K562 (cell line): ENCODE data around the gene SH3D19. TPM values are rescaled to one million over a fixed set of nuclear protein-coding genes. Genes with fewer than 3 reads are reported as not detected.
"Not testable (repeated sequence)": the region's sequence is repeated elsewhere in the genome, so short reads cannot be mapped to it uniquely, and the experiment has no call there.

Experiments
- ATAC-seq: fragments of 200-7000 bp; cut with Tn5 transposase; 3 replicates; pipeline ENCODE4 v1.9.1; 2020; ENCODE audit warnings: moderate library complexity
- BruUV-seq: library from RNA; stranded (reverse); fragments of 400-500 nt; replicated peaks from 2 replicates; lab custom pipeline; 2021; lab: Mats Ljungman, UMichigan
- CTCF ChIA-PET: fragments of 300-600 bp; formaldehyde crosslinking; extraction: SDS; loops from one replicate; lab custom pipeline; 2021; ENCODE audit warnings: low intra/inter-chr PET ratio; lab: Yijun Ruan, JAX
- POLR2A ChIA-PET: fragments of 300-600, 350-650 bp; sonication (Branson Sonifier 250); formaldehyde crosslinking; extraction: SDS; loops from one replicate; lab custom pipeline; 2021; ENCODE audit warnings: antibody characterized with exemption, inconsistent platforms; lab: Yijun Ruan, JAX
- DNase-seq, 4 experiments: peaks; one replicate each; pipeline versions ENCODE4 v3.0.0 to v3.0.0-alpha.2; 2011 to 2018; ENCODE audit warnings: low spot score in 3 of 4, mixed read lengths in 3 of 4; ENCODE audit errors: extremely low read depth in 1 of 4
- FAIRE-seq: peaks from 2 replicates; lab custom pipeline; 2011; peaks lifted over from hg19 to GRCh38; lab: Jason Lieb, UNC
- H2AFZ ChIP-seq: 2 replicates; pipeline ENCODE4 v1.6.0; 2011; ENCODE audit warnings: low read depth, low read length, control low read depth, inconsistent platforms
- H3K27ac ChIP-seq: fragments of 200-600 bp; 3 replicates; pipeline ENCODE4 v1.8.0; 2011; ENCODE audit warnings: low read depth, mild to moderate bottlenecking, control low read depth, inconsistent platforms, low read length, moderate library complexity, mixed read lengths; ENCODE audit errors: extremely low read depth
- H3K27me3 ChIP-seq, 2 experiments: fragments of 300-600 bp in 1 of 2; 2 replicates in 1 of 2; 3 replicates in 1 of 2; pipeline versions ENCODE4 v1.6.0 to v1.8.0; 2011; ENCODE audit warnings: inconsistent platforms in 2 of 2, low read length in 2 of 2, mild to moderate bottlenecking in 1 of 2, mixed read lengths in 1 of 2, moderate library complexity in 1 of 2; ENCODE audit not compliant: control insufficient read depth in 2 of 2, insufficient read depth in 2 of 2
- H3K36me3 ChIP-seq: fragments of 300-600 bp; 3 replicates; pipeline ENCODE4 v1.8.0; 2011; ENCODE audit warnings: mild to moderate bottlenecking, low read length, inconsistent platforms; ENCODE audit not compliant: control insufficient read depth, insufficient read depth
- H3K4me1 ChIP-seq, 2 experiments: fragments of 200-600 bp in 1 of 2; replicated peaks in 1 of 2; 2 replicates in 1 of 2; 3 replicates in 1 of 2; pipeline versions ENCODE4 v1.5.1 to v1.8.0; 2011; ENCODE audit warnings: inconsistent platforms in 2 of 2, low read length in 2 of 2, mild to moderate bottlenecking in 1 of 2, mixed read lengths in 1 of 2, moderate library complexity in 1 of 2; ENCODE audit not compliant: control insufficient read depth in 2 of 2, insufficient read depth in 2 of 2
- H3K4me2 ChIP-seq: 2 replicates; pipeline ENCODE4 v1.6.1; 2011; ENCODE audit warnings: low read length, control low read depth, inconsistent platforms, mixed read lengths; ENCODE audit not compliant: insufficient read depth
- H3K4me3 ChIP-seq: fragments of 200-600 bp; sonication (generic), shearing (Covaris generic); 2 replicates; pipeline ENCODE4 v1.5.1; 2016; ENCODE audit warnings: control low read depth, inconsistent platforms
- H3K79me2 ChIP-seq: fragments of 200-600 bp; 3 replicates; pipeline ENCODE4 v1.8.0; 2011; ENCODE audit warnings: low read length, inconsistent platforms; ENCODE audit not compliant: control insufficient read depth, insufficient read depth
- H3K9ac ChIP-seq, 2 experiments: 2 replicates each; pipeline versions ENCODE4 v1.6.0 to v1.6.1; 2011; ENCODE audit warnings: low read depth in 2 of 2, low read length in 2 of 2, control low read depth in 1 of 2, inconsistent platforms in 1 of 2, mild to moderate bottlenecking in 1 of 2, mixed read lengths in 1 of 2; ENCODE audit not compliant: insufficient read depth in 1 of 2
- H3K9me1 ChIP-seq: one replicate; pipeline ENCODE4 v1.6.0; 2011; ENCODE audit warnings: inconsistent platforms, mild to moderate bottlenecking, low read length, moderate library complexity; ENCODE audit not compliant: control insufficient read depth, insufficient read depth
- H3K9me3 ChIP-seq: replicated peaks from 2 replicates; pipeline ENCODE4 v1.5.1; 2011; ENCODE audit warnings: low read depth, low read length, inconsistent platforms; ENCODE audit not compliant: control insufficient read depth, insufficient read depth
- H4K20me1 ChIP-seq: replicated peaks from 2 replicates; pipeline ENCODE4 v1.6.1; 2011; ENCODE audit warnings: low read length, inconsistent platforms, mixed read lengths; ENCODE audit not compliant: control insufficient read depth, insufficient read depth
- FOSL1 ChIP-seq: fragments of 200-800 bp; sonication (Bioruptor generic); conservative IDR thresholded peaks from 2 replicates; pipeline ENCODE4 v1.6.1; 2016; ENCODE audit warnings: missing genetic modification characterization, missing compliant biosample characterization
- HOXB6 ChIP-seq: fragments of 250-450 bp; sonication (Bioruptor Pico); IDR thresholded peaks from 2 replicates; pipeline ENCODE4 v1.5.1; 2022; ENCODE audit warnings: mild to moderate bottlenecking, borderline replicate concordance
- LARP7 ChIP-seq: fragments of 450-650 bp; IDR thresholded peaks from 2 replicates; pipeline ENCODE4 v1.6.1; 2016
- MIER1 ChIP-seq: fragments of 450-650 bp; IDR thresholded peaks from 2 replicates; pipeline ENCODE4 v1.6.1; 2016; ENCODE audit warnings: antibody characterized with exemption, mild to moderate bottlenecking, low read depth
- RCOR1 ChIP-seq, 2 experiments: IDR thresholded peaks; 2 replicates each; pipeline ENCODE4 v1.6.1; 2012; ENCODE audit warnings: low read depth in 2 of 2, low read length in 2 of 2, borderline replicate concordance in 1 of 2, improper control_type of control experiment in 1 of 2
- SRSF1 ChIP-seq: fragments of 200-400 bp; formaldehyde crosslinking; IDR thresholded peaks from 2 replicates; pipeline ENCODE4 v1.6.1; 2017; ENCODE audit warnings: mild to moderate bottlenecking, low read depth, low read length, moderate library complexity
- TAF1 ChIP-seq: IDR thresholded peaks from 2 replicates; pipeline ENCODE4 v1.6.1; 2011; ENCODE audit warnings: mild to moderate bottlenecking, low read length, moderate library complexity; ENCODE audit not compliant: insufficient read depth, control insufficient read depth, severe bottlenecking; ENCODE audit errors: extremely low read depth
- ZBTB8A ChIP-seq: fragments of 450-650 bp; IDR thresholded peaks from 2 replicates; pipeline ENCODE4 v1.6.1; 2018; ENCODE audit warnings: mild to moderate bottlenecking, moderate library complexity; ENCODE audit not compliant: partially characterized antibody
- ZNF184 ChIP-seq: sonication (generic); formaldehyde crosslinking; IDR thresholded peaks from 2 replicates; pipeline ENCODE4 v1.5.0; 2020; ENCODE audit warnings: missing genetic modification reagents
- WGBS: fragments of 100-300 bp; shearing (Covaris generic); methylation state at CpG from one replicate; pipeline ENCODE4 v1.1.6; 2016; ENCODE audit warnings: low coverage, mixed read lengths; ENCODE audit not compliant: insufficient coverage; ENCODE audit errors: missing lambda C conversion rate; 5-methylcytosine and 5-hydroxymethylcytosine counted together
- in situ Hi-C: fragments of 300-500 bp; cut with MboI; formaldehyde crosslinking; loops from 4 replicates; pipeline ENCODE4 v1.15.0; 2018; ENCODE audit warnings: inconsistent platforms, mixed read lengths
- intact Hi-C: fragments of 100-400 bp; cut with micrococcal nuclease; formaldehyde crosslinking; loops from 2 replicates; pipeline ENCODE4 v1.14.2; 2022
- polyA plus RNA-seq, 8 experiments: library from polyadenylated mRNA; depleted of rRNA in 4 of 8; stranded (reverse) in 5 of 8; unstranded in 3 of 8; fragments of >200 nt; fragmentation: Nextera tagmentation in 2 of 8; fragmentation: Illumina TruSeq in 1 of 8; extraction: Ambion mirVana in 2 of 8; extraction: Trizol in 1 of 8; gene quantifications; 2 replicates each; pipeline versions ENCODE4 v1.2.1 to v1.2.3, GENCODE V29; 2011 to 2014; ENCODE audit warnings: inconsistent platforms in 1 of 8, missing spikeins in 1 of 8
- total RNA-seq, 7 experiments: library from RNA; depleted of rRNA in 6 of 7; stranded (reverse); fragments of >200 nt in 6 of 7; fragmentation: Illumina TruSeq in 2 of 7; extraction: Trizol in 2 of 7; gene quantifications; 2 replicates each; pipeline versions ENCODE4 v1.2.1 to v1.2.3, GENCODE V29; 2011 to 2021; ENCODE audit warnings: low replicate concordance in 1 of 7
- TF ChIP-seq, protein P1 (sequence below): sonication (generic); formaldehyde crosslinking; IDR thresholded peaks from 2 replicates; pipeline ENCODE4 v1.8.0; 2022; ENCODE audit warnings: mild to moderate bottlenecking, missing genetic modification reagents

The SH3D19 gene
- total and polyA plus RNA-seq, 9 of the 15 experiments (the other 6 are each of a cell fraction or from before 2014, with no cell fraction given) = 0.42 to 2.2 (median 1.1) TPM; not detected in 6

DNA sequence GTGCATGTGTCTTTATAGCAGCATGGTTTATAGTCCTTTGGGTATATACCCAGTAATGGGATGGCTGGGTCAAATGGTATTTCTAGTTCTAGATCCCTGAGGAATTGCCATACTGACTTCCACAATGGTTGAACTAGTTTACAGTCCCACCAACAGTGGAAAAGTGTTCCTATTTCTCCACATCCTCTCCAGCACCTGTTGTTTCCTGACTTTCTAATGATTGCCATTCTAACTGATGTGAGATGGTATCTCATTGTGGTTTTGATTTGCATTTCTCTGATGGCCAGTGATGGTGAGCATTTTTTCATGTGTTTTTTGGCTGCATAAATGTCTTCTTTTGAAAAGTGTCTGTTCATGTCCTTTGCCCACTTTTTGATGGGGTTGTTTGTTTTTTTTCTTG is 56.5 kb downstream of the SH3D19 start:
- H3K36me3 ChIP-seq, H3K4me2 ChIP-seq, H3K27ac ChIP-seq, POLR2A ChIA-PET, ATAC-seq, H3K9me1 ChIP-seq, H3K9me3 ChIP-seq, H3K9ac ChIP-seq, H3K4me3 ChIP-seq, H4K20me1 ChIP-seq, H3K27me3 ChIP-seq, FAIRE-seq, H3K4me1 ChIP-seq, H3K79me2 ChIP-seq, intact Hi-C loops, H2AFZ ChIP-seq, DNase-seq, BruUV-seq, CTCF ChIA-PET, in situ Hi-C loops: not testable (repeated sequence)
- peak; percentile 60; the same call in 1 of the 2 replicates for TF ChIP-seq ZNF184 (CRISPR knock-in tag)

DNA sequence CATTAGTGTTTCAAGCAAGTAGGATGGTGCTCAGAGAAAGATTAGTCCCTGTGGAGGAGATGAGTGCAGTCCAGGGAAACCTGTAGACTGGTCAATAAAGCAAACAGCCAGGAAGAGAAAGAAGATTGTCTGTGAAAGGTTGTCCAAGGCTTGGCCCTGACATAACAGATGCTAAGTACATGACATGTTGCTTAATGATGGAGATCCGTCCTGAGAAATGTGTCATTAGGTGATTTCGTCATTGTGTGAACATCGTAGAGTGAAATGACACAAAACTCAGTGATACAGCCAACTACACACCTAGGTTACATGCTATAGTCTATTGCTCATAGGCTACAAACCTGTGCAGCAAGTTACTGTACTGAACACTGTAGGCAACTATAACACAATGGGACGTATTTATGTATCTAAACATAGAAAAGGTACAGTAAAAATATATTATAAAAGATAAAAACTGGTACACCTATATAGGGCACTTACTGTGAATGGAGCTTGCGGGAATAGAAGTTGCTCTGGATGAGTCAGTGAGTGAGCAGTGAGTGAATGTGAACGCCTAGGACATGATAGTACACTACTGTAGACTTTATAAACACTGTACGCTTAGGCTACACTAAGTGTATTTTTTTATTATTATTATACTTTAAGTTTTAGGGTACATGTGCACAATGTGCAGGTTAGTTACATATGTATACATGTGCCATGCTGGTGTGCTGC is 57.4 kb downstream of the SH3D19 start:
- no peaks in the 10 kb centered on the region for H3K79me2 ChIP-seq
- CTCF ChIA-PET = no interaction called here
- H3K36me3 ChIP-seq = no peaks in the 10 kb centered on the region
- WGBS = 3% methylated on average over 7 of the region's 7 CpGs
- intact Hi-C loops = no loop called here
- no peak for ATAC-seq
- H3K9me3 ChIP-seq = no peaks in the 10 kb centered on the region
- H3K4me1 ChIP-seq = no peaks in the 10 kb centered on the region
- no TSS peak for BruUV-seq
- no peak for DNase-seq
- no peak overlapping the region for H2AFZ ChIP-seq
- POLR2A ChIA-PET = no interaction called here
- no peaks in the 10 kb centered on the region for H3K9me1 ChIP-seq
- H3K4me2 ChIP-seq = no peak overlapping the region
- FAIRE-seq = no peak
- TF ChIP-seq SRSF1 (no peak), LARP7 (no peak), FOSL1 (tag) (no peak), TAF1 (no peak), HOXB6 (no peak), MIER1 (no peak), RCOR1 (IDR thresholded peaks at IDR 0.05; ENCODE audit: borderline replicate concordance in 1 of 2, low read depth in 2 of 2, low read length in 2 of 2) (no peak), ZBTB8A (no peak)
- TF ChIP-seq, protein P1, sequence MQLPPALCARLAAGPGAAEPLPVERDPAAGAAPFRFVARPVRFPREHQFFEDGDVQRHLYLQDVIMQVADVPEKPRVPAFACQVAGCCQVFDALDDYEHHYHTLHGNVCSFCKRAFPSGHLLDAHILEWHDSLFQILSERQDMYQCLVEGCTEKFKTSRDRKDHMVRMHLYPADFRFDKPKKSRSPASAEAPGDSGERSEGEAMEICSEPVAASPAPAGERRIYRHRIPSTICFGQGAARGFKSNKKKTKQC (CRISPR knock-in tag) = no peak
- no peaks in the 10 kb centered on the region for H4K20me1 ChIP-seq
- H3K4me3 ChIP-seq = no peak overlapping the region
- no peaks in the 10 kb centered on the region for H3K27me3 ChIP-seq
- in situ Hi-C loops = no loop called here
- H3K9ac ChIP-seq = no peak overlapping the region
- H3K27ac ChIP-seq = no peak overlapping the region
